ENCODE measurements around the gene PLAC8. TPM values are rescaled to one million over a fixed set of nuclear protein-coding genes. Genes with fewer than 3 reads are reported as not detected.
"Not testable (repeated sequence)": the region's sequence is repeated elsewhere in the genome, so short reads cannot be mapped to it uniquely, and the experiment has no call there.

Gene PLAC8
- total RNA-seq, 4 donors from 2014 or later = 17.6 to 130 (median 72.1) TPM

- no peaks in the 10 kb centered on the region for H3K27me3 ChIP-seq
- H3K36me3 ChIP-seq = peaks cover 0 to 17% (median 0%) of the 10 kb centered on the region in 3 donors
- WGBS, 2 donors = 55 to 69% methylated on average over 3 to 6 of the region's 6 CpGs
- peaks cover 0 to 4% (median 0%) of the 10 kb centered on the region in 3 donors for H3K4me1 ChIP-seq
- TF ChIP-seq POLR2A (IDR thresholded peaks at IDR 0.05) = no peak
- no peak for TF ChIP-seq CTCF (IDR thresholded peaks at IDR 0.05)
- intact Hi-C loops (cut with DNase I) = no loop called here
- H3K9me3 ChIP-seq = no peaks in the 10 kb centered on the region
- no peak overlapping the region for H3K27ac ChIP-seq
- H3K4me3 ChIP-seq = no peak overlapping the region
- no peak for DNase-seq
Observed at GRCh38 chr4:83093060-83093640, 21.4 kb downstream of the PLAC8 start.

GRCh38 chr4:83089410-83090157, 24.9 kb downstream of the PLAC8 start:
- Histone ChIP-seq H3K27ac (no peak overlapping the region), H3K4me3 (no peak overlapping the region), H3K4me1 (peaks cover 0 to 4% (median 0%) of the 10 kb centered on the region in 3 donors), H3K9me3 (no peaks in the 10 kb centered on the region), H3K36me3 (peaks cover 0 to 17% (median 0%) of the 10 kb centered on the region in 3 donors), H3K27me3 (no peaks in the 10 kb centered on the region)
- intact Hi-C loops (cut with DNase I) = no loop called here
- 80% methylated on average over 2 of the region's 2 CpGs for WGBS, 2 donors
- TF ChIP-seq CTCF (IDR thresholded peaks at IDR 0.05) = no peak
- no peak for TF ChIP-seq POLR2A (IDR thresholded peaks at IDR 0.05)
- no peak for DNase-seq

- H3K36me3 ChIP-seq; H3K27me3 ChIP-seq; H3K9me3 ChIP-seq; intact Hi-C loops (cut with DNase I); H3K27ac ChIP-seq; DNase-seq; H3K4me1 ChIP-seq; H3K4me3 ChIP-seq: not testable (repeated sequence)
- 91% methylated on average over 12 of the region's 12 CpGs for WGBS, 2 donors
Observed at GRCh38 chr4:83084956-83085355, 29.6 kb downstream of the PLAC8 start.

GRCh38 chr4:83083925-83084475, 30.5 kb downstream of the PLAC8 start:
- Histone ChIP-seq H3K27ac (no peak overlapping the region), H3K9me3 (no peaks in the 10 kb centered on the region), H3K4me3 (no peak overlapping the region), H3K36me3 (no peaks in the 10 kb centered on the region), H3K27me3 (no peaks in the 10 kb centered on the region), H3K4me1 (no peaks in the 10 kb centered on the region)
- WGBS, 2 donors = 50 to 51% methylated on average over 8 to 10 of the region's 11 CpGs
- TF ChIP-seq POLR2A (IDR thresholded peaks at IDR 0.05) (no peak), CTCF (IDR thresholded peaks at IDR 0.05) (peak in 1 of 6 experiments; percentile 6)
- no peak for DNase-seq
- intact Hi-C loops (cut with DNase I) = no loop called here

- DNase-seq = no peak
- Histone ChIP-seq H3K4me3 (no peak overlapping the region), H3K36me3 (no peaks in the 10 kb centered on the region), H3K27ac (no peak overlapping the region), H3K27me3 (no peaks in the 10 kb centered on the region), H3K4me1 (no peaks in the 10 kb centered on the region), H3K9me3 (no peaks in the 10 kb centered on the region)
- WGBS, 2 donors = 80 to 85% methylated on average over 1 to 2 of the region's 4 CpGs
- intact Hi-C loops (cut with DNase I) = no loop called here
- no peak for TF ChIP-seq CTCF (IDR thresholded peaks at IDR 0.05)
- no peak for TF ChIP-seq POLR2A (IDR thresholded peaks at IDR 0.05)
Observed at GRCh38 chr4:83082777-83083176, 31.8 kb downstream of the PLAC8 start.

Measured in esophagus squamous epithelium (tissue), 5 donors.